Psoas muscle (tissue), 8 donors: ENCODE data around the gene SAXO2. TPM values are rescaled to one million over a fixed set of nuclear protein-coding genes. Genes with fewer than 3 reads are reported as not detected.
"Not testable (repeated sequence)": the region's sequence is repeated elsewhere in the genome, so short reads cannot be mapped to it uniquely, and the experiment has no call there.

Experiments
- ATAC-seq, 4 donors: fragments of 200-7000 bp; cut with Tn5 transposase; one replicate each; pipeline ENCODE4 v1.9.1; 2020; ENCODE audit warnings: moderate library complexity in 3 of 4, mild to moderate bottlenecking in 2 of 4
- DNase-seq, 2 donors: peaks; one replicate each; pipeline ENCODE4 v3.0.0-alpha.2; 2020
- H3K27ac ChIP-seq: fragments of 200-600 bp; one replicate; pipeline ENCODE4 v1.8.0; 2022
- H3K27me3 ChIP-seq, 3 donors: fragments of 200-600 bp in 1 of 3; one replicate each; pipeline versions ENCODE4 v1.6.1 to v1.8.0; 2013 to 2022; ENCODE audit warnings: low read length in 2 of 3, mild to moderate bottlenecking in 2 of 3, moderate library complexity in 1 of 3; ENCODE audit not compliant: insufficient read depth in 3 of 3
- H3K36me3 ChIP-seq, 2 donors: fragments of 200-600 bp in 1 of 2; one replicate each; pipeline versions ENCODE4 v1.6.1 to v1.8.0; 2013 to 2022; ENCODE audit warnings: low read depth in 1 of 2, mild to moderate bottlenecking in 1 of 2, moderate library complexity in 1 of 2; ENCODE audit not compliant: insufficient read depth in 1 of 2
- H3K4me1 ChIP-seq: fragments of 200-600 bp; one replicate; pipeline ENCODE4 v1.8.0; 2022
- H3K4me3 ChIP-seq: fragments of 200-600 bp; one replicate; pipeline ENCODE4 v1.8.0; 2022; ENCODE audit warnings: mild to moderate bottlenecking
- H3K9me3 ChIP-seq: fragments of 200-600 bp; one replicate; pipeline ENCODE4 v1.8.0; 2022
- WGBS, 3 donors: extraction: QIAGEN DNeasy Blood & Tissue Kit; methylation state at CpG; one replicate each; pipeline versions ENCODE4 v1.1.6 to v1.1.7; 2013; 5-methylcytosine and 5-hydroxymethylcytosine counted together
- intact Hi-C, 2 donors: fragments of 100-400 bp; cut with DNase I; formaldehyde crosslinking; loops; one replicate each; pipeline versions ENCODE4 v1.11.0 to v1.14.2; 2022
- polyA plus RNA-seq, 3 donors: library from polyadenylated mRNA; stranded (reverse); fragments of 200-250 nt; gene quantifications; one replicate each; pipeline ENCODE4 v1.2.3, GENCODE V29; 2013
- total RNA-seq, 4 donors: library from RNA; stranded (reverse); fragmentation: NEBNext Ultra II Directional in 2 of 4; extraction: Animal tissue kit (Norgen Biotek cat#: 25700) in 2 of 4; gene quantifications; one replicate each; pipeline versions ENCODE4 v1.2.1 to v1.2.4, GENCODE V29; 2021 to 2023
- donor health status: healthy with polysubstance abuse.
- donor health status: DM: no; HTN: no; CAD: no; lungs with moderate emphysema.
- donor health status: Bipolar disorder and iron deficiency.
- donor health status: healthy.
- donor health status: DM: yes; HTN: yes; CAD: no.
- donor health status: DM: no; HTN: no; CAD: no.
- donor health status: DM: no; HTN: no; CAD: no.
- donor health status: DM: yes; HTN: yes; CAD: no.

SAXO2 gene
- total and polyA plus RNA-seq, 7 donors: 0.40 to 4.3 (median 1.7) TPM; not detected in 1

DNA sequence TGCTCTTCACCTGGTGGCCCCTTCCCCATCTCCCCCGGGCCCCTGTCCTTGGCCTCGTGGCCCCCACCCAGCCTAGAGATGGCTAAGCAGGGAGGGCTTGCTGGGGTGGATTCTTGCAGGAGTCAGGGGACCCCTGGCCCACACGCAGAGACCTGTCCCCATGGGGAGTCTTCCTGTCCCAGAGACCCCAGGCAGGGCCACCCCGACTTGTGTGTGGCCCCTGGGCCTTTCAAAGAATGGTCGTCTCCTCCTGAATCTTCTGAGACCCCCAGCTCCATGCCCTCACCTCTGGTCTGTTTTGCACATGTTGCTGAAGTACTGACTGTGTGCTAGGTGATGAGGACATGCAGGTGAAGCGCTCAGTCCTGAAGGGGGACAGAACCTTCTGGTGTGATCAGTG, 58.2 kb downstream of the SAXO2 start:
- H3K27ac ChIP-seq, H3K36me3 ChIP-seq, H3K27me3 ChIP-seq, ATAC-seq, intact Hi-C loops, DNase-seq, H3K4me1 ChIP-seq, H3K4me3 ChIP-seq, H3K9me3 ChIP-seq: not testable (repeated sequence)
- WGBS, 3 donors: 39 to 69% (median 63%) methylated on average over 2 to 3 of the region's 6 CpGs

DNA sequence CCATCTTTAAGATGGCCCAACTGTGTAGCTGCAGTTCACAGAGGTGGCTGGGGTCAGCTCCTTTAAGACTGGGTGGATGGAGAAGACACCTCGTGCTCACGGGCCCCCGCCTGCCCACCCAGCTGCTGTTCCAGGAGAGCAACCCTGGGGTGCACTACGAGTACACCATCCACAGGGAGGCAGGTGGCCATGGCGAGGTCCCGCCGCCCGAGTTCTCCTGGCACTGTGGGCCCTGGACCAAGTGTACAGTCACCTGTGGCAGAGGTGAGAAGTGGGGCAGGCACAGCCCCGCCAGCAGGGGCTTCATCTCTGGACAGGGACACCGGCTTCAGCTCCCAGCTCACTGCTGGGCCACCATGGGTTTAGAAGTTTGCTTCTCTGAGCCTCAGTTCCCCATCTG, 59.9 kb downstream of the SAXO2 start:
- intact Hi-C loops, ATAC-seq, H3K27me3 ChIP-seq, H3K27ac ChIP-seq, H3K4me3 ChIP-seq, H3K4me1 ChIP-seq, H3K9me3 ChIP-seq, H3K36me3 ChIP-seq, DNase-seq: not testable (repeated sequence)
- WGBS, 3 donors: 68 to 90% methylated on average over 2 to 5 of the region's 10 CpGs; no CpG with 5 or more reads in 1 of the 3 donors

- H3K4me1 ChIP-seq, intact Hi-C loops, ATAC-seq, H3K27me3 ChIP-seq, H3K4me3 ChIP-seq, H3K36me3 ChIP-seq, DNase-seq, H3K9me3 ChIP-seq, H3K27ac ChIP-seq: not testable (repeated sequence)
- WGBS, 3 donors: 63 to 77% (median 69%) methylated on average over 6 of the region's 6 CpGs
These were observed 62.2 kb downstream of the SAXO2 start for GRCh38 chr15:82324831-82325230.

GRCh38 chr15:82325646-82326045, 63.0 kb downstream of the SAXO2 start:
- ATAC-seq, intact Hi-C loops, H3K4me1 ChIP-seq, H3K36me3 ChIP-seq, H3K27ac ChIP-seq, H3K4me3 ChIP-seq, DNase-seq, H3K27me3 ChIP-seq, H3K9me3 ChIP-seq: not testable (repeated sequence)
- WGBS, 3 donors: 94 to 95% (median 94%) methylated on average over 6 to 10 of the region's 10 CpGs

DNA sequence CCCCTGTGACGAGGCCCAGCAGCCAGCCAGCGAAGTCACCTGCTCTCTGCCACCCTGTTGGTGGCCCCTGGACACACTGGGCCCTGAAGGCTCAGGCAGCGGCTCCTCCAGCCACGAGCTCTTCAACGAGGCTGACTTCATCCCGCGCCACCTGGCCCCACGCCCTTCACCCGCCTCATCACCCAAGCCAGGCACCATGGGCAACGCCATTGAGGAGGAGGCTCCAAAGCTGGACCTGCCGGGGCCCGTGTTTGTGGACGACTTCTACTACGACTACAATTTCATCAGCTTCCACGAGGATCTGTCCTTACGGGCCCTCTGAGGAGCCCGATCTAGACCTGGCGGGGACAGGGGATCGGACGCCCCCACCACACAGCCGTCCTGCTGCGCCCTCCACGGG, 64.3 kb downstream of the SAXO2 start:
- H3K27ac ChIP-seq, H3K27me3 ChIP-seq, ATAC-seq, H3K4me1 ChIP-seq, intact Hi-C loops, H3K4me3 ChIP-seq, DNase-seq, H3K36me3 ChIP-seq, H3K9me3 ChIP-seq: not testable (repeated sequence)
- WGBS, 3 donors: 82 to 90% (median 88%) methylated on average over 10 to 22 of the region's 23 CpGs

DNA sequence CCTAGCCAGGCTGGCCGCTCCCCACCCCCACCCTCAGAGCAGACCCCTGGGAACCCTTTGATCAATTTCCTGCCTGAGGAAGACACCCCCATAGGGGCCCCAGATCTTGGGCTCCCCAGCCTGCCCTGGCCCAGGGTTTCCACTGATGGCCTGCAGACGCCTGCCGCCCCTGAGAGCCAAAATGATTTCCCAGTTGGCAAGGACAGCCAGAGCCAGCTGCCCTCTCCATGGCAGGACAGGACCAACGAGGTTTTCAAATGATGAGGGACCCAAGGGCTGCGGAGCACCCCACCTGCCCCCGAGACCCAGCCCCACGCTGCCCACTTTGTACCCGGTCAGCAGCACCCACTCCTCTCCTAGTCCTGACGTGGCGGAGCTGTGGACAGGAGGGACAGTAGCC, 64.8 kb downstream of the SAXO2 start:
- H3K4me3 ChIP-seq, H3K9me3 ChIP-seq, H3K27ac ChIP-seq, H3K4me1 ChIP-seq, H3K36me3 ChIP-seq, intact Hi-C loops, DNase-seq, ATAC-seq, H3K27me3 ChIP-seq: not testable (repeated sequence)
- 80 to 85% (median 81%) methylated on average over 6 to 8 of the region's 10 CpGs for WGBS, 3 donors

- H3K4me1 ChIP-seq, DNase-seq, H3K4me3 ChIP-seq, intact Hi-C loops, H3K27ac ChIP-seq, H3K27me3 ChIP-seq, ATAC-seq, H3K36me3 ChIP-seq, H3K9me3 ChIP-seq: not testable (repeated sequence)
- 30 to 69% (median 32%) methylated on average over 3 to 9 of the region's 13 CpGs for WGBS, 3 donors
These were observed 66.4 kb downstream of the SAXO2 start for GRCh38 chr15:82329039-82329438.

- WGBS, 3 donors: 66 to 96% (median 88%) methylated on average over 3 to 6 of the region's 11 CpGs
- H3K36me3 ChIP-seq, H3K27ac ChIP-seq, intact Hi-C loops, DNase-seq, H3K4me1 ChIP-seq, H3K9me3 ChIP-seq, ATAC-seq, H3K4me3 ChIP-seq, H3K27me3 ChIP-seq: not testable (repeated sequence)
These were observed 68.3 kb downstream of the SAXO2 start for GRCh38 chr15:82330921-82331320.

DNA sequence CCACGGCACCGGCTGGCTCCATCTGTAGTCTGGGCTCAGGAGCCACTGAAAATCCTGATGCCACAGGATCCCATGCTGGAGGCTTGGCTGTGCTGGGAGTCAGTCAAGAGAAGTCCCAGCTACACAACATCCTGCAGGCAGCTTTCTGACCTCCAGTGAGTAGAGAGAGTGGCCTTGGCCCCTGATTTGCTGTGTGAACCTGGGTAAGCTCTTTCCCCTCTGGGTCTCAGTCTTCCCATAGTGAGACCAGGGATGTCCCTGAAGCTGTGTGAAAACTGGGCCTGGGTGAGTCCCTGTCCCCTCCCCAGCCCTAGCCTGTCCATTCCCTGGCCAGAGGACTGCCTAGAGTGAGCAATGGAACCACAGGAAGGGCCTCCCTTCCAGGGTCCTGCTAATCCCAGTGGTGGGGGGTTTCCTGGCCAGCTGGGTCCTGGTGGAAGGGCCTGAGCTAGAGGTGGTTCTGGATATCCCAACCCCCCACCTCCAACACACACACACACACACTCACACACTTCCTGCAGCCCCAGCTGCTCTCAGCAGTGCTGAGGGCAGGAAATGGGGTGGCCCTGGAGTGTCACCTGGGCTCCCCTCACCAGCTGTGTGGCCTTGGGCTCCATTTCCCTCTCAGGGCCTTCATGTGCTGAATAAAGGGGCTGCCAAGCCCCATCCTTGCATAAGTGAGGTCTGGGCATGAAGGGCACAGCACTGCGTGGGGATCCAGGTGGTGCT, 69.1 kb downstream of the SAXO2 start:
- not testable (repeated sequence) for DNase-seq, H3K9me3 ChIP-seq

DNA sequence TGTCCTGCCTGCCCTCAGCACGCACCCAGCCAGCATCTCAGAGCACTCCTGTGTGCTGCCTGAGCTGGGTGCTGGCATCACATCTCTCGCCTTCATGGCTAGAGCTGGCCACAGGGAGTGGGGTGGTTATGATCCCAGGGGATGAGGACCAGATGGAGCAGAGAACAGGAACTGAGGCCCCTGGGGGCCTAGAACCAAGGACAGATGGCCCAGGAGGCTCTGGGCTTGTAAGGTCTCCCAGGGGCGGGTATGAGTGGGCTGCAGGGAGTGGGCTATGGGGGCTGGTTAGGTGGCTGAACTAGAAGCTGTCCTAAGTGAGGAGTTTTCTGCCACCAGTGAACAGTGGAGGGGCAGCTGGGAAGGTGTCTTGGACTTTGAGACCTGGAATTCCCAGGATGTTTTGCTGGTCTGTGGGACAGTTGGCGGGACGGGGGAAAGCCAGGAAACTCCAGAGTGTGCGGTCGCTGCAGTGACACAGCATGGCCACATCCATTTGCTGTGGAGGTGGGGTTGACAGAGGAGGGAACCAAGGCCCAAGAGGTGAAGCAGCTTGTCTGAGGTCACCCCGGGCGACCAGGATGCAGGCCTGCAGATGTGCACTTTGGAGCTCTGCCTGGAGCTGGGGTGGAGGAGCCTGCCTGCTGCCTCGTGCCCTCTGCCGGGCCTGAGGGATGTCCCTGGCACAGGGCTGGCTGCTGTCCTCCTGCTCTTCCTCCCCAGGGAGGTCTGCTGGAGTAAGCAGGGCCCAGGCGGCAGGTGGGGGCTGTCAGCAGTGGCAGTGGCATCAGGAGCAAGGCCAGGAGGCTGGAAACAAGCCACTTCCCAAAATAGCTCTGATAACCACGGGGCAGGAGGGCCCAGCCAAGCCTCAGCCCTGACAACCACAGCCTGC, 70.3 kb downstream of the SAXO2 start:
- H3K27me3 ChIP-seq, H3K4me3 ChIP-seq, H3K4me1 ChIP-seq, H3K9me3 ChIP-seq, H3K36me3 ChIP-seq, intact Hi-C loops: not testable (repeated sequence)
- ATAC-seq (peak; percentile 97 to 99 (median 98)), DNase-seq (peak; percentile 66 to 92)
- WGBS, 3 donors: 23 to 33% (median 23%) methylated on average over 3 to 12 of the region's 13 CpGs
- peak overlapping the region; percentile 30 for H3K27ac ChIP-seq

More for the DNA sequence above, 69.1 kb downstream of the SAXO2 start:
- H3K4me1 ChIP-seq, ATAC-seq, H3K27me3 ChIP-seq, H3K27ac ChIP-seq, intact Hi-C loops, H3K4me3 ChIP-seq, H3K36me3 ChIP-seq: not testable (repeated sequence)
- WGBS, 3 donors: 50 to 87% methylated on average over 1 to 3 of the region's 3 CpGs; no CpG with 5 or more reads in 1 of the 3 donors
